HepG2 (cell line): Measurements from ENCODE around the gene SDHAF1. TPM values are rescaled to one million over a fixed set of nuclear protein-coding genes. Genes with fewer than 3 reads are reported as not detected.

Source experiments
- BORCS8-MEF2B ChIP-seq: sonication (generic); formaldehyde crosslinking; IDR thresholded peaks from 2 replicates; pipeline ENCODE4 v1.8.0; 2022; ENCODE audit warnings: mild to moderate bottlenecking, missing genetic modification reagents
- HDAC1 ChIP-seq: sonication (generic); formaldehyde crosslinking; IDR thresholded peaks from 2 replicates; pipeline ENCODE4 v1.5.1; 2020; ENCODE audit warnings: mild to moderate bottlenecking, missing genetic modification reagents
- IKZF4 ChIP-seq: sonication (generic); formaldehyde crosslinking; IDR thresholded peaks from 2 replicates; pipeline ENCODE4 v1.5.1; 2020; ENCODE audit warnings: borderline replicate concordance, mild to moderate bottlenecking, low read depth, missing genetic modification reagents; ENCODE audit errors: not compliant biosample characterization
- IRF2 ChIP-seq: IDR thresholded peaks from 2 replicates; pipeline ENCODE4 v1.6.1; 2018; ENCODE audit warnings: missing genetic modification reagents, missing compliant biosample characterization
- LCORL ChIP-seq, 2 experiments: fragments of 450-650 bp in 1 of 2; sonication (generic) in 1 of 2; formaldehyde crosslinking in 1 of 2; IDR thresholded peaks; 2 replicates each; pipeline versions ENCODE4 v1.5.0 to v1.6.1; 2017 to 2020; ENCODE audit warnings: antibody characterized with exemption in 1 of 2, missing genetic modification reagents in 1 of 2
- NFE2 ChIP-seq: sonication (generic); formaldehyde crosslinking; IDR thresholded peaks from 2 replicates; pipeline ENCODE4 v1.4.0; 2020; ENCODE audit warnings: missing genetic modification reagents
- PAWR ChIP-seq: sonication (generic); formaldehyde crosslinking; IDR thresholded peaks from 2 replicates; pipeline ENCODE4 v1.4.0; 2020; ENCODE audit warnings: missing genetic modification reagents, mild to moderate bottlenecking, borderline replicate concordance
- PCBP2 ChIP-seq: fragments of 200-400 bp; formaldehyde crosslinking; optimal IDR thresholded peaks from 2 replicates; pipeline ENCODE3; 2018; ENCODE audit warnings: low read length, low read depth; ENCODE audit not compliant: poor library complexity, severe bottlenecking
- REPIN1 ChIP-seq: sonication (generic); formaldehyde crosslinking; IDR thresholded peaks from 2 replicates; pipeline ENCODE4 v1.8.0; 2022; ENCODE audit warnings: missing genetic modification reagents, low read depth, mild to moderate bottlenecking, borderline replicate concordance
- RFX1 ChIP-seq: fragments of 450-650 bp; IDR thresholded peaks from 2 replicates; pipeline ENCODE4 v1.6.1; 2017
- SP2 ChIP-seq: sonication (generic); formaldehyde crosslinking; IDR thresholded peaks from 2 replicates; pipeline ENCODE4 v1.5.1; 2020; ENCODE audit warnings: mild to moderate bottlenecking, missing genetic modification reagents
- THAP11 ChIP-seq: IDR thresholded peaks from 2 replicates; pipeline ENCODE4 v1.6.1; 2016; ENCODE audit warnings: missing biosample characterization, missing genetic modification reagents
- ZNF180 ChIP-seq: sonication (generic); formaldehyde crosslinking; IDR thresholded peaks from 2 replicates; pipeline ENCODE4 v1.4.0; 2020; ENCODE audit warnings: low read depth, missing genetic modification reagents, borderline replicate concordance
- ZNF205 ChIP-seq: IDR thresholded peaks from 2 replicates; pipeline ENCODE4 v1.6.1; 2018; ENCODE audit warnings: missing biosample characterization, missing genetic modification reagents
- ZNF792 ChIP-seq: IDR thresholded peaks from 2 replicates; pipeline ENCODE4 v1.6.1; 2016
- polyA plus RNA-seq, 8 experiments: library from polyadenylated mRNA; depleted of rRNA in 3 of 8; stranded (reverse) in 7 of 8; unstranded in 1 of 8; fragments of >200 nt; fragmentation: Illumina TruSeq in 4 of 8; extraction: Trizol in 4 of 8; gene quantifications; 2 replicates each; pipeline versions ENCODE4 v1.2.1 to v1.2.3, GENCODE V29; 2011 to 2016; ENCODE audit warnings: low read depth in 4 of 8, missing spikeins in 1 of 8, mixed read lengths in 1 of 8; ENCODE audit not compliant: insufficient read depth in 1 of 8
- total RNA-seq, 5 experiments: library from RNA; depleted of rRNA; stranded (reverse); fragments of >200 nt; fragmentation: Illumina TruSeq; extraction: Trizol; gene quantifications; 2 replicates each; pipeline ENCODE4 v1.2.3, GENCODE V29; 2016; ENCODE audit warnings: low read depth in 1 of 5
- TF ChIP-seq, protein P1 (sequence below): sonication (generic); formaldehyde crosslinking; IDR thresholded peaks from 2 replicates; pipeline ENCODE4 v1.5.0; 2020; ENCODE audit warnings: missing genetic modification reagents, mild to moderate bottlenecking, borderline replicate concordance
- TF ChIP-seq, protein P2 (sequence below): sonication (generic); formaldehyde crosslinking; IDR thresholded peaks from 2 replicates; pipeline ENCODE4 v1.8.1; 2022; ENCODE audit warnings: mild to moderate bottlenecking, missing genetic modification reagents
- TF ChIP-seq, protein P3 (sequence below): sonication (generic); formaldehyde crosslinking; IDR thresholded peaks from 2 replicates; pipeline ENCODE4 v1.5.0; 2020; ENCODE audit warnings: missing genetic modification reagents
- TF ChIP-seq, protein P4 (sequence below): sonication (generic); formaldehyde crosslinking; IDR thresholded peaks from 2 replicates; pipeline ENCODE4 v1.5.0; 2020; ENCODE audit warnings: mild to moderate bottlenecking, missing genetic modification reagents, borderline replicate concordance

The SDHAF1 gene
- total and polyA plus RNA-seq, 2 of the 13 experiments (the other 11 are each of a cell fraction or from before 2014, with no cell fraction given): 17.8 to 22.8 TPM

DNA sequence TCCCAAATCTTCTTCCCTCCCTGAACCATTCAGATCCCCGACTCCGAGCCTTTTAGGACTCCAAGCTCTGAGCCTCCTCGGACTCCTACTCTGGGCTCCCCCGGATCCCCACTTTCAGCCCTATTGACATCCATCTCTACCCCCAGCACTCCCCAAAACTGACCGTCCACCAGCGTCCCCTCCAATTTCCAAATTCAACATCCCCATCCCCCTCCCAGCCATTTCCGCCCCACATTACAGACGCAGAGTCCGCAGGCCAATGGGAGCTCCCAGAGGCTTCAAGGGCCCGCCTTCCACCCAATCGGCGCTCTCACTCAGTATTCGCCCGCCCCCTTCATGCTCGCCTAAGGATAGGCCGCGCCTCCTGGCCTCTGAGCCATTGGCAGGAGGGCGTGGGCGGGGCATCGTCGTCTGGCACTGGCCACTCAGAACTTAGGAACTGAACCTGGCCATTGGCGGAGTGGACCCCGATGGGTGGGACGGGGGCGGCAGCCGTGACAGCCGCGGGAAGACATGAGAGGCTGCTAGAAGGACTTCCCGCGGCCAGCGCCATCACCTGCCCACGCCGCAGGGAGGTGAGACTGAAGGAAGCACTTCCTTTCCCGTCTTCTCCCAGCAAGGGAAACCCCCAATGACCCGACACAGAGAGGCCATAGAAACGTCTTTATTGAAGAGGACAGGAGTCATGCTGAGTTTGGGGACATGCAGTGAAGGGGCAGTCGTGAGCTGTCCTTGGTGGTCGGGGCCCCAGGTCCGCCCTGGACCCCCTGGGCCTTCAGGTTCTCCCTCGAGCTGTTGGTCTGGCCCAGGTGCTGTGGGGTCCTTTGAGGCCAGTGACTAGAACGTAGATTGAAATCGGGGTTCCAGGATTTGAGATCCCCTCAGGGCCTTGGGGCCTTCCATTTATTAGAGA lies 19.3 kb downstream of the SDHAF1 start, which contains the start of gene ALKBH6 (continued):
- TF ChIP-seq PAWR (CRISPR knock-in tag): no peak
- peak; percentile 95 for TF ChIP-seq SP2 (CRISPR knock-in tag)
- TF ChIP-seq LCORL (IDR thresholded peaks at IDR 0.05): 0 out of 2 replicates have a peak, but pooled peaks have one; percentile 53
- peak; percentile 61; the same call in 1 of the 2 replicates for TF ChIP-seq LCORL (CRISPR knock-in tag; IDR thresholded peaks at IDR 0.05)
- TF ChIP-seq, protein P1, sequence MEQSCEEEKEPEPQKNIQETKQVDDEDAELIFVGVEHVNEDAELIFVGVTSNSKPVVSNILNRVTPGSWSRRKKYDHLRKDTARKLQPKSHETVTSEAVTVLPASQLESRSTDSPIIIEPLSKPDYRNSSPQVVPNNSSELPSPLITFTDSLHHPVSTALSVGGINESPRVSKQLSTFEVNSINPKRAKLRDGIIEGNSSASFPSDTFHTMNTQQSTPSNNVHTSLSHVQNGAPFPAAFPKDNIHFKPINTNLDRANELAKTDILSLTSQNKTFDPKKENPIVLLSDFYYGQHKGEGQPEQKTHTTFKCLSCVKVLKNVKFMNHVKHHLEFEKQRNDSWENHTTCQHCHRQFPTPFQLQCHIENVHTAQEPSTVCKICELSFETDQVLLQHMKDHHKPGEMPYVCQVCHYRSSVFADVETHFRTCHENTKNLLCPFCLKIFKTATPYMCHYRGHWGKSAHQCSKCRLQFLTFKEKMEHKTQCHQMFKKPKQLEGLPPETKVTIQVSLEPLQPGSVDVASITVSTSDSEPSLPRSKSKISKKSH: 0 out of 2 replicates have a peak, but pooled peaks have one; percentile 35
- TF ChIP-seq, protein P2, sequence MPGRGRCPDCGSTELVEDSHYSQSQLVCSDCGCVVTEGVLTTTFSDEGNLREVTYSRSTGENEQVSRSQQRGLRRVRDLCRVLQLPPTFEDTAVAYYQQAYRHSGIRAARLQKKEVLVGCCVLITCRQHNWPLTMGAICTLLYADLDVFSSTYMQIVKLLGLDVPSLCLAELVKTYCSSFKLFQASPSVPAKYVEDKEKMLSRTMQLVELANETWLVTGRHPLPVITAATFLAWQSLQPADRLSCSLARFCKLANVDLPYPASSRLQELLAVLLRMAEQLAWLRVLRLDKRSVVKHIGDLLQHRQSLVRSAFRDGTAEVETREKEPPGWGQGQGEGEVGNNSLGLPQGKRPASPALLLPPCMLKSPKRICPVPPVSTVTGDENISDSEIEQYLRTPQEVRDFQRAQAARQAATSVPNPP: peak; percentile 53; the same call in 1 of the 2 replicates
- no peak for TF ChIP-seq REPIN1 (CRISPR knock-in tag)
- TF ChIP-seq RFX1: no peak
- peak; percentile 63; the same call in 1 of the 2 replicates for TF ChIP-seq HDAC1 (CRISPR knock-in tag)
- TF ChIP-seq, protein P3, sequence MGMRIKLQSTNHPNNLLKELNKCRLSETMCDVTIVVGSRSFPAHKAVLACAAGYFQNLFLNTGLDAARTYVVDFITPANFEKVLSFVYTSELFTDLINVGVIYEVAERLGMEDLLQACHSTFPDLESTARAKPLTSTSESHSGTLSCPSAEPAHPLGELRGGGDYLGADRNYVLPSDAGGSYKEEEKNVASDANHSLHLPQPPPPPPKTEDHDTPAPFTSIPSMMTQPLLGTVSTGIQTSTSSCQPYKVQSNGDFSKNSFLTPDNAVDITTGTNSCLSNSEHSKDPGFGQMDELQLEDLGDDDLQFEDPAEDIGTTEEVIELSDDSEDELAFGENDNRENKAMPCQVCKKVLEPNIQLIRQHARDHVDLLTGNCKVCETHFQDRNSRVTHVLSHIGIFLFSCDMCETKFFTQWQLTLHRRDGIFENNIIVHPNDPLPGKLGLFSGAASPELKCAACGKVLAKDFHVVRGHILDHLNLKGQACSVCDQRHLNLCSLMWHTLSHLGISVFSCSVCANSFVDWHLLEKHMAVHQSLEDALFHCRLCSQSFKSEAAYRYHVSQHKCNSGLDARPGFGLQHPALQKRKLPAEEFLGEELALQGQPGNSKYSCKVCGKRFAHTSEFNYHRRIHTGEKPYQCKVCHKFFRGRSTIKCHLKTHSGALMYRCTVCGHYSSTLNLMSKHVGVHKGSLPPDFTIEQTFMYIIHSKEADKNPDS: no peak
- no peak for TF ChIP-seq ZNF180 (CRISPR knock-in tag)
- peak; percentile 61 for TF ChIP-seq THAP11 (CRISPR knock-in tag)
- 0 out of 2 replicates have a peak, but pooled peaks have one; percentile 22 for TF ChIP-seq IRF2 (CRISPR knock-in tag)
- TF ChIP-seq ZNF792 (CRISPR knock-in tag): peak; percentile 23; the same call in 1 of the 2 replicates
- TF ChIP-seq, protein P4, sequence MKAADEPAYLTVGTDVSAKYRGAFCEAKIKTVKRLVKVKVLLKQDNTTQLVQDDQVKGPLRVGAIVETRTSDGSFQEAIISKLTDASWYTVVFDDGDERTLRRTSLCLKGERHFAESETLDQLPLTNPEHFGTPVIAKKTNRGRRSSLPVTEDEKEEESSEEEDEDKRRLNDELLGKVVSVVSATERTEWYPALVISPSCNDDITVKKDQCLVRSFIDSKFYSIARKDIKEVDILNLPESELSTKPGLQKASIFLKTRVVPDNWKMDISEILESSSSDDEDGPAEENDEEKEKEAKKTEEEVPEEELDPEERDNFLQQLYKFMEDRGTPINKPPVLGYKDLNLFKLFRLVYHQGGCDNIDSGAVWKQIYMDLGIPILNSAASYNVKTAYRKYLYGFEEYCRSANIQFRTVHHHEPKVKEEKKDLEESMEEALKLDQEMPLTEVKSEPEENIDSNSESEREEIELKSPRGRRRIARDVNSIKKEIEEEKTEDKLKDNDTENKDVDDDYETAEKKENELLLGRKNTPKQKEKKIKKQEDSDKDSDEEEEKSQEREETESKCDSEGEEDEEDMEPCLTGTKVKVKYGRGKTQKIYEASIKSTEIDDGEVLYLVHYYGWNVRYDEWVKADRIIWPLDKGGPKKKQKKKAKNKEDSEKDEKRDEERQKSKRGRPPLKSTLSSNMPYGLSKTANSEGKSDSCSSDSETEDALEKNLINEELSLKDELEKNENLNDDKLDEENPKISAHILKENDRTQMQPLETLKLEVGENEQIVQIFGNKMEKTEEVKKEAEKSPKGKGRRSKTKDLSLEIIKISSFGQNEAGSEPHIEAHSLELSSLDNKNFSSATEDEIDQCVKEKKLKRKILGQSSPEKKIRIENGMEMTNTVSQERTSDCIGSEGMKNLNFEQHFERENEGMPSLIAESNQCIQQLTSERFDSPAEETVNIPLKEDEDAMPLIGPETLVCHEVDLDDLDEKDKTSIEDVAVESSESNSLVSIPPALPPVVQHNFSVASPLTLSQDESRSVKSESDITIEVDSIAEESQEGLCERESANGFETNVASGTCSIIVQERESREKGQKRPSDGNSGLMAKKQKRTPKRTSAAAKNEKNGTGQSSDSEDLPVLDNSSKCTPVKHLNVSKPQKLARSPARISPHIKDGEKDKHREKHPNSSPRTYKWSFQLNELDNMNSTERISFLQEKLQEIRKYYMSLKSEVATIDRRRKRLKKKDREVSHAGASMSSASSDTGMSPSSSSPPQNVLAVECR (CRISPR knock-in tag): peak; percentile 90
- peak; percentile 41; the same call in 1 of the 2 replicates for TF ChIP-seq BORCS8-MEF2B (CRISPR knock-in tag)
- TF ChIP-seq NFE2: no peak
- TF ChIP-seq IKZF4 (CRISPR knock-in tag): peak; percentile 32
- TF ChIP-seq PCBP2: peak; percentile 55
- TF ChIP-seq ZNF205: 0 out of 2 replicates have a peak, but pooled peaks have one; percentile 30
